NCI-H2227 (cell line): ENCODE results near the gene TMEM132A.

Experiments
- DNase-seq: peaks from one replicate; lab custom pipeline; 2025; ENCODE audit not compliant: unreplicated experiment; lab: John Stamatoyannopoulos, UW

TMEM132A gene

GRCh38 chr11:60919956-60920355 is 4.3 kb upstream of the TMEM132A start:
- no peak for DNase-seq

DNA sequence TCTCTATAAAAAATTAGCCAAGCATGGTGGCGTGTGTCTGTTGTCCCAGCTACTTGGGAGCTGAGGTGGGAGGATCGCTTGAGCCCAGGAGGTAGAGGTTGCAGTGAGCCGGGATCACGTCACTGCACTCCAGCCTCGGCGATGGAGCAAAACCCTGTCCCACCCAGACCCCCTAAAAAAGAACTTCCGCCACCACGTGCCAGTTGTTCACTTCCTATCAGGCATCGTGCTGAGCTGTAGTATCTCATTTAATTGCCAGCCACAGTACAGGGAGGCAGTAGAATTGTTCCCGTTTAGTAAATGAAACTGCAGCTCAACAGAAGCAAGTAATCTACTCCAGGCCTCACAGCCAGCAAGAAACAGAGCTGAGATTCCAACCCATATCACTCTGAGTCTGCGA is 3.0 kb upstream of the TMEM132A start:
- no peak for DNase-seq

DNA sequence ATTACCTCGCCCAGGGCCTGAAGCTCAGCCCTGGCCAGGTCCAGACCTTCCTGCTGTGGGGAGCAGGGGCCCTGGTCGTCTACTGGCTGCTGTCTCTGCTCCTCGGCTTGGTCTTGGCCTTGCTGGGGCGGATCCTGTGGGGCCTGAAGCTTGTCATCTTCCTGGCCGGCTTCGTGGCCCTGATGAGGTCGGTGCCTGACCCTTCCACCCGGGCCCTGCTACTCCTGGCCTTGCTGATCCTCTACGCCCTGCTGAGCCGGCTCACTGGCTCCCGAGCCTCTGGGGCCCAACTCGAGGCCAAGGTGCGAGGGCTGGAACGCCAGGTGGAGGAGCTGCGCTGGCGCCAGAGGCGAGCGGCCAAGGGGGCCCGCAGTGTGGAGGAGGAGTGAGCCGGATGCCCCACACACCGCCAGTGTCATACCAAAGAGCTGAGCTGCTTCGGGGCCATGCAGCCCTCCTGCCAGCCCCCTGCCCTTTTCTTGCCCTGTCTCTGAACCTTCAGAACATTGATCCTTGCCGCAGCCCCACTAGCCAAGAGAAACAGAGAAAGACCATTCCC is 2.4 kb upstream of the TMEM132A start:
- no peak for DNase-seq

DNA sequence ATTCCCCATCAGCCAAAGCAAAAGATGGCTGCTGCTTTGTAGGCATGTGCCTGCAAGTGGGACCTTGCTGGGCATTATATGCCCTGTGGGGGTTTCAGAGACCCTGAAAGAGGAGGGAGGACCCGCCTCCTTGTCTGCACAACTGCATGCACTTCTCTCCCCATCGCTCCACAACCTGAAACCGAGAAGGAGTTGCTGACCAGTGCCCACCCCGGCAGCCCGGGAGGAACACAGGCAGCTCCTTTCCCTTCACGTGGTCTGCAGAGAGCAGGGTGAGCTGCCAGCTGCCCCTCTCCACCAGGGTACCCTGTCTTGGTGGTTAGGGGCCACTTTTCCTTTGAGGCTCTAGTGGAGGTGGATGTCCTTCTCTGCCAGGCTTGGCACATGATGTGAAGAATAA is 1.4 kb upstream of the TMEM132A start:
- no peak for DNase-seq

DNA sequence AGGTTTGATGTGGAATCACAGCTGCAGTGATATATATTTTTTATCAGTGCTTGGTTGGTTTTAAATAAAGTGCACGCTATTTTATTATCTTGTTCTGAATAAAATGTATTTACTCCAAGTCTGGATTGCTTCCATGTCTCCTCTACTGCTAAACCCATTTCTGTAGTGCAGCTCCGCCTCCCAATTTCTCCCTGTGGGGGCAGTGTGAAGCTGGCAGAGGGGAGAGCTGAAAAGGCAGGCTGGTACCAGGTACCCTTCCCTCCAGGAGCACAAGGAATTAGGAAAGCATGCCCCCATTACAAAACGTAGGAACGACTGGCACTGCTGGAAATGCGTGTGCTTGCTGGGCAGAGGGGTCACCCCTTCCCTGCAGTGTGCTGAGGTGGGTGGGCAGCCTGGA is 934 bp upstream of the TMEM132A start:
- DNase-seq: no peak

GRCh38 chr11:60923800-60924109 is 505 bp upstream of the TMEM132A start:
- DNase-seq: no peak

- peak; percentile 66 for DNase-seq
Observed at GRCh38 chr11:60924906-60925853, 920 bp downstream of the TMEM132A start.

DNA sequence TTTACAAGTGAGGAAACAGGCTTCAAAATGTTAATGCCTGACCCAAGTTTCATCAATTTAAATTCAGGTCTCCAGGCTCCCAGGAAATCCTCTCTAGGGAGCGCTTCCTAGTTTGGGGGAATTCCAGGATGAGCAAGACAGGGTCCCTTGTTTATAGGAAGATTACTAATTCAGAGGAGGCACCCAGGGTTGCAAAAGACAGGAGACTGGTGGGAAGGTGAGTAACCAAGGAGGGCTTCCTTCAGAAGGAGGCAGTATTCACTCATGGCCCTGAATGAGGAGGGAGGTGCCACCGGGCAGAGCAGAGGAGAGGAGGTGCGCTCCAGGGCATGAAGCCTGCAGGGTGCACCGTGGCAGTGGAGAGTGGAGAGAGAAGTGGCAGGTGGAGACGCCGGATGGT is 1.6 kb downstream of the TMEM132A start:
- no peak for DNase-seq

- peak; percentile 36 for DNase-seq
Observed at GRCh38 chr11:60926500-60926899, 2.2 kb downstream of the TMEM132A start.

GRCh38 chr11:60927061-60927592 is 2.9 kb downstream of the TMEM132A start:
- no peak for DNase-seq

DNA sequence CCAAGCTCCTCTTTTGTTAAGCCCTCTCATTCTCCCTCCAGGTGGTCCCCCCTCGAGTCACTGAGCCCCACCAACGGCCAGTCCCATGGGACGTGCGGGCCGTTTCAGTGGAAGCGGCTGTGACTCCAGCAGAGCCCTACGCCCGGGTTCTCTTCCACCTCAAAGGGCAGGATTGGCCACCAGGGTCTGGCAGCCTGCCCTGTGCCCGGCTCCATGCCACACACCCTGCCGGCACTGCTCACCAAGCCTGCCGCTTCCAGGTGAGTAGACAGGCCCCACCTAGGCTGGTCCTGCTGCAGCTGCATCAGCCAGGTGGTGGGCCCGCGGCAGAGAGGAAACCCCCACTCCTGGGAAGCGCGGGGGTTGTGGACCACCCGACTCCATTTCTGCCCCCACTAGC is 3.3 kb downstream of the TMEM132A start:
- DNase-seq: no peak

DNA sequence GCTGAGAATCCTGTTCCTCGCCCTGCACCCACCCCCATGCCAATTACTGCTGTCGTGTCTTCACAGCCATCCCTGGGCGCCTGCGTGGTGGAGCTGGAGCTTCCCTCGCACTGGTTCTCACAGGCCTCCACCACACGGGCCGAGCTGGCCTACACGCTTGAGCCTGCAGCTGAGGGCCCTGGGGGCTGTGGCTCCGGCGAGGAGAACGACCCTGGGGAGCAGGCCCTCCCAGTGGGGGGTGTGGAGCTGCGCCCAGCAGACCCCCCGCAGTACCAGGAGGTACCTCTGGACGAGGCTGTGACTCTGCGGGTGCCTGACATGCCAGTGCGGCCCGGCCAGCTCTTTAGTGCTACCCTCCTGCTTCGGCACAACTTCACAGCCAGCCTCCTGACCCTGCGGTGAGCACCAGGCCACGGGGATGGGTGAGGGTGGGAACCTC is 4.3 kb downstream of the TMEM132A start:
- no peak for DNase-seq

DNA sequence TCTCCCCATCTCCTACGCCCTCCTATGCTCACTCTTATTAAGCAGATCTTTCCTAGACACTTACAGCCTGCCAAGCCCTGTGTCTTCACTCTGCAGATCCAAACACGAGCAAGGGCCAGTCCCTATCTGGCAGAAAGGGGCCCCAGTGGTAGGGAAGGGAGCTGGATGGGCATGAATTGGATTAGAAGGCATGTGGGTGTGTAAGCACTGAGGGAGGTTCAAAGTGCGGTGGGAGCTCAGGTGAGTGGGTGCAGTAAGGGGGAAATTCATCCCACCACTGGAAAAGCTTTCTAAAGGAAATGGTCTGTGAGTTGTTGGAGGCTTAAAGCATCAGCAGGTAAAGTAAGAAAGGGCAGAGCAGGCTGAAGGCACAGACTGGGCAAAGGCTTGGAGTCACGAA is 5.5 kb downstream of the TMEM132A start:
- no peak for DNase-seq

- DNase-seq: no peak
Observed at GRCh38 chr11:60930394-60930793, 6.1 kb downstream of the TMEM132A start.

DNA sequence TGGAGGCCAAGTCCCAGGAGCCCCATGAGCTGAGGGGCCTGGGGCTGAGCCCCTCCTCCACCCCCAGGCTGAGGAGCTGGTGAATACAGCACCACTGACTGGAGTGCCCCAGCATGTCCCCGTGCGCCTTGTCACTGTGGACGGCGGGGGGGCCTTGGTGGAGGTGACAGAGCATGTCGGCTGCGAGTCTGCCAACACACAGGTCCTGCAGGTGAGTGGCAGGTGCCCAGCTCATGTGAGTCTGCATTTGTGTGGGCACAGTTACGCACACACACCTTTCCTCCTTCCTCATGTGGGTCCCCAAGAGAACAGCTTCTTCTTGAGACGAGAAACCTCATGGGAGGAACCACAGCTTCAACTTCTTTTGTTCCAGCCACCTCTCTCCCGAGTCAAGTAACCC is 7.7 kb downstream of the TMEM132A start:
- DNase-seq: no peak

DNA sequence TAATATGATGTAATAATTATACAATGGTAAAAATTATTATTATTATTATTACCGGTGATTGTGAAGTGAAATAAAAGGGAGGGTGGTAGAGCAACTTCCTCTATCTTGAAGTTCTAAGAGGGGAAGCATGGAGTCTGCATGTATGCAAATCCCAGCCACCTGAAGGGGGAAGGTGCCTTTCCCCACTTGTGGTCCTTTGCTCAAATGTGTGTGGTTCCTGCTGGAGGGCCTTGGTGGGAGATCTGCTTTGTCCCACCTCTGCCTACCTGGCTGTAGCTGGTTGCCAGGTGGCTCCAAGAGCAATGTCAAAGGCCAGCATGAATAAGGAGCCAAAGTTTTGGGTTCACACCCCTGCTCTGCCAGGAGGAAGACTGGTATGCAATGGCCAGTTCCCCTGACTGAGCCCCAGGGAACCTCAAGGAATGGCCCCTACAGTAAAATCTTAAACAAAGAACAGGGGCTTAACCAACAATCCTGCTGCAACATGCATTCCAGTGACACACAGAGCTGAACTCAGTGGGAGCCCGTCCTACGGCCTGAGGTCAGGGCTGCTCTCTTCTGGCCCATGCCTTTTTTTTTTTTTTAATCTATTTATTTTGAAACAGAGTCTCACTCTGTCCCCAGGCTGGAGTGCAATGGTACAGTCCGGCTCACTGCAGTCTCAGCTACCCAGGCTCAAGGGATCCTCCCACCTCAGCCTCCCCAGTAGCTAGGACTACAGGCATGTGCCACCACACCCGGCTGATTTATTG is 8.5 kb downstream of the TMEM132A start:
- DNase-seq: no peak

- no peak for DNase-seq
Observed at GRCh38 chr11:60933416-60934123, 9.3 kb downstream of the TMEM132A start.

GRCh38 chr11:60934124-60934789 is 10.0 kb downstream of the TMEM132A start:
- no peak for DNase-seq

DNA sequence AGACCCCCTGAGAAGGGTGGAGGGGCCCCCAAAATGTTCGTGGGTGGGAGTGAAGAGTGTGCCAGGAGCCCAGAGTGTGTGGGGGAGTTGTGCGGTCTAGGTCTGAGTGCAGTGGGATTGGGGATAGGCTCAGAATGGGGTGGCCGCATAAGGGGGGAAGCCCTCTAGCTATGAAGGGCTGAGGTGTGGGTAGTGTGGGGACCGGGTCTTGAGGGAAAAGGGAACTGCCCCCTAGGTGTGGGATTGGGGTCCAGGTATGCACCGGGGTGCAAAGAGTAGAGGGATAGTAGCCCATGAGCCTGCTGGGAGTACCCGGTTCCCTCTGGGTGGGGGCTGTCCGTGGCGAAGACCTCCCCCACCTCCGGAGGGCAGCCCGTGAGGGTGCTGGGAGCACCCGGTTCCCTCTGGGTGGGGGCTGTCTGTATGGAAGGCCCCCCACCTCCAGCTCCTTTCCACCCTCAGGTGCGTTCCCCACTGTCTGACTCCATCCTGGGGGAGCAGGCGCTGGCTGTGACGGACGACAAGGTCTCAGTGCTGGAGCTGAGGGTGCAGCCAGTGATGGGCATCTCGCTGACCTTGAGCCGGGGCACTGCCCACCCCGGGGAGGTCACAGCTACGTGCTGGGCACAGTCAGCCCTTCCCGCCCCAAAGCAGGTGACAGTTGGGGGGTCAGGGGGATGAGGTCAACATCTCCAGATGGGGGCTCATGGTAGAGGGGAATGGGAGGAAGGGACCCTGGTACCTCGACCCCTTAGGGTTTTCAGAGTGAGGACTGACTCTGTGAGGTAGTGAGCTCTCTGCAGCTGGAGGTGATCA is 10.7 kb downstream of the TMEM132A start:
- DNase-seq: no peak
